GM20431 (cell line): ENCODE data around the gene GATA2.

Source experiments
- in situ Hi-C: fragments of 300-500 bp; cut with MseI, MboI; formaldehyde crosslinking; loops from one replicate; pipeline ENCODE4 v1.15.0; 2020; ENCODE audit warnings: low sequenced_read_pairs; ENCODE audit not compliant: unreplicated experiment

GATA2 gene

GRCh38 chr3:128478576-128479506 is 14.2 kb downstream of the GATA2 start:
- in situ Hi-C loops, result no loop called here

GRCh38 chr3:128476659-128477058 is 16.3 kb downstream of the GATA2 start:
- in situ Hi-C loops, result no loop called here

- in situ Hi-C loops, result no loop called here
Observed at GRCh38 chr3:128475355-128475754, 17.6 kb downstream of the GATA2 start.

- in situ Hi-C loops, result no loop called here
Observed at GRCh38 chr3:128473737-128474136, 19.3 kb downstream of the GATA2 start.

- in situ Hi-C loops, result no loop called here
Observed at GRCh38 chr3:128473180-128473519, 19.9 kb downstream of the GATA2 start.

GRCh38 chr3:128472449-128473179 is 20.4 kb downstream of the GATA2 start:
- in situ Hi-C loops, result no loop called here

DNA sequence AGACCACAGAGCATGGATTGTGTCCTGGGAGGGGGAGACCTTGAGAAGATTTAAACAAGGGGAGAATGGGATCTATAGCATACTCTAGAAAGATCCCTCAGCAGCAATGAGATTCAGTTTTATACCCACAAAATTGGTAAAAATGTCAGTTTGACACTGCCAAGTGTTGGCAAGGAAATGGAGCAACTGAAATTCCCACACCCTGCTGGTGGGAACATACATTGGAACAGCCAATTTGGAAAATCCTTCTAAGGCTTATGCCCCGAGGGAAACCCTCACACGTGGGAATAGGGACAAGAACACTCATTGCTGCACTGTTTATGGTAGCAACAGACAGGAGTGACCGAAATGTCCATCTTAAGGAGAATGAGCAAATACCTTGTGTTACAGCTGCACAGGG is 21.3 kb downstream of the GATA2 start:
- in situ Hi-C loops, result no loop called here

DNA sequence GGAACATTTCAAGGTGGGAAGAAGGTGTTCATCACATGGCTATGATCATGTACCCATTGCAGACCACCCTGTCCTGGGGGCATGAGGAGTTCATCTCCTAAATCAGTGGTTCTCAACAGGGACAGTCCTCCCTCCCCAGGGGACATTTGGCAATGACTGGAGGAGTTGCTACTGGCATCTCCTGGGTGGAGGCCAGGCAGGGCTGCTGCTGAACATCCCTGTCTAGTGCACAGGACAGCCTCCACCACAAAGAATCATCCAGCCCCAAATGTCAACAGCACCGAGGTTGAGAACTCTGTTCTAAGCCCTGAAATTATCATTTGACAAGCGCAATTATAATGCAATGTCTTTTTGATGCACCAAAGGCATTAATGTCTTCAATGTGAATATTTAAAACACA is 21.9 kb downstream of the GATA2 start:
- in situ Hi-C loops, result no loop called here

- in situ Hi-C loops, result no loop called here
Observed at GRCh38 chr3:128470134-128470899, 22.7 kb downstream of the GATA2 start.

DNA sequence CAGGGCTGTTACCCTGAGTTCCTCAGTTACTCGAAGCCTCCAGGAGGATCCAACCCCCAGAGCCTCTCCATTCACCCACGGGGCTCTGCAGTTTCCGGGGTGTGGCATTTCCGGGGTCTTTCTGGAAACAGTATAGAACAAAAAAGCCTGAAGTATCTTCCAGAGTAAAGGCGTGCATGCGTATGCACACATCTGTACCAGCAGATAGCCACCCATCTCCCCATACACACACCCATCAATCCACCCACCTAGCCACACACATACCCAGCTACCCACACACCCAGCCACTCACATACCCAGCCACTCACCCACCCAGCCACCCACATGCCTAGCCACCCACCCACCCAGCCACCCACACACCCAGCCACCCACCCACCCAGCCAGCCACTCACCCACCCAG is 23.4 kb downstream of the GATA2 start:
- in situ Hi-C loops, result no loop called here

DNA sequence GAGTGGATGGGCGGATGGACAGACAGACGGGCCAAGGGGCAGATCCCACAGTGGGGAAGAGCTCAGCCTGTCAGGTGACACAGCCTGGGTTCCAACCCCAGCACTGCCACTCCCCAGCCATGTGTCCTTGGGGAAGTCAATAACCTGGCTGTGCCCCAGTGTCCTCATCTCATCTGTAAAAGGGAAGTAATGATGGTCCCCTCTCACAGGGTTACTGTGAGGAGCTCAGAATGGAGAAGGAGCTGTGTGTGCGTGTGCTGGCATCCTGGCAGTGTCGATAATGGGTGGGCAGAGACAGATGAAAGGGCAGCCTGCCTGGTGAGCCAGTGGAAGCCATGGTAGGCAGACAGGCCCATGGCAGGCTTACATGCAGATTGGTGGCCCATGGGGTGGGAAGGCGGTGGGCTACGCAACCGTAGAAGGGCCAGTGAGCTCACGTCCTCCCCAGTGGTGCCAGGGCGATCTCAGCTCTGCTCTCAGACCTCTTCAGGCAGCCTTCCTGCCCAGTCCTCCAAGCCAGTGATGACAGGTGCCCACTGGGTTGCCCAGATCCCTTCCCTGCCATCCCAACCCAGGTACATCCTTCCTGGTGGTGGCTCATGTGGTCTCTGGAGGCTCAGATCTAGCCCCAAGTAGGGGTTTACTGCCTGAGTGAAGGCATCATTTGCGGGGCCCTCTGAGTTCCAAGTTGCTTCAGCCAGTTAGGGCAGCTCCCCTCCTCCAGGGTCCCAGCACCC is 24.0 kb downstream of the GATA2 start:
- in situ Hi-C loops, result no loop called here

DNA sequence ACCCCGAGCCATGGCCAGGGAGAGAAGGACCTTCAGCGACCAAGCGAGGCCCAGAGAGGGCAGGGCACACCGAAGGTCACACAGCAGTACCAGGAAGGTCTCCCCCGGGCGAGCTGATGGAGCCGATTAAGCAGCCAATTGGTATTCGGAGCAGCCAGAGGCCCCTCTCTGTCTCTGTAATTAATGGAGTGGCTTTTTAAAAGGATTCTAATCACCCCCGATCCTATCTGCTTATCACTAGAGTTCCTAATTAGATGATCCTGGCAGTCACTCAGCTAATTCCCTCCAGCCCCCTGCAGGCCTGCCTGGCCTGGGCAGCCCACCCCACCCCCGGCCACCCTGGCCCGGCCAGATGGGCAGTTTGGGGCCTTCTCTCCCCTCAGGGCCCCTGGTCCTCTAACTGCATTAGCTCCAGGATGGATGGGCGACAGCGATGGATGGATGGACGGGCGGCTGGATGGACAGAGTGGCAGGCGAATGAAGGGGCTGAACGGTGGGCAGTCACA is 24.7 kb downstream of the GATA2 start:
- in situ Hi-C loops, result no loop called here

DNA sequence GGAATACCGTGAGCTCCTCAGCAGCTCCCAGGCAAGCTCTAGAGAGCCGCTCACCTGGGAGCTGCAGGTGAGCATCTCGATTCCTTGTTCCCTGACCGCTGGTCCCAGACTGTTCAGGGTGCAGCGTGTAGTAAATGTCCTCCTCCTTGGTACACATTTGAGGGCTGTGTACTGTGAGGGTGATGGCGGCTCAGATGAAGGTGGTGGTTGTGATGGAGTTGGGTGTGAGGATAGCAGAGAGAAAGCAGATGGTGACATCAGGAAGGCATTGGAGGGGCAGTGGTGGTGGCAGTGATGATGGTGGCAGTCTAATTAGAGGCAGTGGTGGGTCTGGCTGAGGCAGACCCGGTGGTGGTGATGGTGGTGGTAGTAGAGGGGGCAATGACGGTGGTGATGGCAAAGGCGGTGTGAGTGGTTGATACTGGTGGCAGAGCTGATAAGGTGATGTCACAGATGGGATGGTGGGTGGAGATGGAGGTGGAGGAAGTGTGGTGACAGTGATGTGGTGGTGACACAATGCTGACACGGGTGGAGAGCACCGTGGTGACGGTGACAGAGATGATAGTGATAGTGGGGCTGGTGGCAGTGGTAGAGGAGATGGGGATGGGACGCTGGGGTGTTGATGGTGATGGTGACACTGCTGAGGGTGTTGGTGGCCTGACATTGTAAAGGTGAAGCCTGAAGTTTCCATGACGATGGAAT is 26.0 kb downstream of the GATA2 start, which contains the start of gene DNAJB8:
Gene DNAJB8, minus strand, starts transcription at position 51 of the 702 bp plus-strand sequence. CDS start 3,645 bp downstream, outside the sequence.
- in situ Hi-C loops, result no loop called here

DNA sequence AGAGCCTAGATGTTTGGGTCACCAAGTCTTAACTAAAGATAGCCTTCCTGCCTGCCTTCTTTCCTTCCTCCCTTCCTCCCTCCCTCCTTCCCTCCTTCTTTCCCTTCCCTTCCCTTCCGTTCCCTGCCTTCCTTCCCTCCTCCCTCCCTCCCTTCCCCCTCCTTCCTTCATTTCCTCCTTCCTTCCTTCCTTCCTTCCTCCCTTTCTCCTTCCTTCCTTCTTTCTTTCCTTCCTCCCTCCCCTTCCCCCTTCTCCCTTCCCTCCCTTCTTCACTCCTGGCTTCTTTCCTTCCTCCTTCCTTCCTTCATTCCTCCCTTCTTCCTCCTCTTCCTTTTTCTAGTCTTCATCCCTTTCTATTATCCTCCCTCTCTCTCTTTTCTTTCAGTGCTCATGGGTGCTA is 28.3 kb downstream of the GATA2 start:
- in situ Hi-C loops, result no loop called here

DNA sequence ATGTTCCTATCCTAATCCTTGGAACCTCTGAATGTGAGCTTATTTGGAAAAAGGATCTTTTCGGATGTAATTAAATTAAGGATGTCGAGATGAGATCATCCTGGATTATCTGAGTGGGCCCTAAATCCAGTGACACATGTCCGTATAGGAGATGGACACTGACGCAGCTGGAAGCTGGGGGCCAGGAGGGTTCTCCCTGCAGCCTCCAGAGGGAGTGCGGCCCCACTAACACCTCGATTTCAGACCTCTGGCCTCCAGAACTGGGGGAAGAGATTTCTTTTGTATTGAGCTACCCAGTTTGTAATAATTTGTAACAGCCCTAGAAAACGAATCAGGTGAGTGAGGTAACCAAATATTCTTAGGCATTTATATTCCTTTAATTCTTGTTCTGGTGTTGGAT is 28.8 kb downstream of the GATA2 start:
- in situ Hi-C loops, result no loop called here

DNA sequence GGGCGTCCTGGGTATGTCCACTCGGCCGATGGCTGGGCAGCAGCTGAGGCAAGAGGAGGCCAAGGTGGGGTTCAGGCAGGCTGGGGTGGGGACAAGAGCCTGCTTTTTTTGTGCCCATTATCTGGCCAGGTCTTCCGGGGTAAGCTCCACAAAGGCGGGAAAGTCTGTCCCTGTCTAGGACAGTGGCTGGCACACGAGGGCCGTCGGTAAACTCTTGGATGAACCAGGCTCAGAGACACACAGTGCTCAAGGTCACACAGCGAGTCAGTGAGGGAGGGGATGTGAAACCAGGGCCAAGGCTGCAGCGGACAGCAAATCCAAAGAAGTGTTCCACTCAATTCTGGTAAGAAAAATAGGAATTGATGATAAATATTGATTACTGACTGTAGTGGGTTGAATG is 29.2 kb downstream of the GATA2 start:
- in situ Hi-C loops, result no loop called here

DNA sequence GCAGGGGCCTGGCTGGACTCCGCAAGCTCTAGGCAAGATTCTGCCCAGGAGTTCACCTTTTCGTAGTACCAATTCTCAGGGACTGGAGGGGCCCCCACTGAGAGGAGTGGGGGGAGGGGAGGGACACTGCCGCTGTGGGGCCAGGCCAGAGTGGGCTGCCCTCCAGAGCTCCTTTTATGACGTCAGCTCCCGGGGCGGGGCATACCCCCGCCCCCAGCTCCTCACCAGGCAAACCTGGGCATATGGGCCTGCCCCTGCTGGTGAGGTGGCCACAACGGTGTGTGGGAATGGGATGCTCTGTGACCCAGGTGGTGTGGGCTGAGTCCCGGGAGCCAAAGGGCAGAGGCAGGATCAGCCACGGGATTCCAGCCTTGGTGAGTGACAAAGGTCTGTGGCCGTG is 29.6 kb downstream of the GATA2 start:
- in situ Hi-C loops, result no loop called here

DNA sequence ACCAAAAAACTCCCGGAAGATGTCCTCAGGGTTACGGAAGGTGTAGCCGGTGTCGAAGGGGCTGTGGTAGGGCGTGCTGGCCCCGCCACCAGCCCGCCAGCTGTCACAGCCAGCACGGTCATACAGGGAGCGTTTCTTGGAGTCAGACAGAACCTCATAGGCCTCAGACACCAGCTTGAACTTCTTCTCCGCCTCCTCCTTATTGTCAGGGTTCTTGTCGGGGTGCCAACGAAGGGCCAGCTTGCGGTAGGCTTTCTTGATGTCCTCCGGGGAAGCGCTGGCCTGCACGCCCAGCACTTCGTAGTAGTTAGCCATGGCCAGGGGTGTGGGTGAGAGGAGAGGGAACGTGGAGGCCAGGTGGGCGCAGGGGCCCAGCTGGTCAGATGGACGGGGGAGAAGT is 30.1 kb downstream of the GATA2 start:
- in situ Hi-C loops, result no loop called here

DNA sequence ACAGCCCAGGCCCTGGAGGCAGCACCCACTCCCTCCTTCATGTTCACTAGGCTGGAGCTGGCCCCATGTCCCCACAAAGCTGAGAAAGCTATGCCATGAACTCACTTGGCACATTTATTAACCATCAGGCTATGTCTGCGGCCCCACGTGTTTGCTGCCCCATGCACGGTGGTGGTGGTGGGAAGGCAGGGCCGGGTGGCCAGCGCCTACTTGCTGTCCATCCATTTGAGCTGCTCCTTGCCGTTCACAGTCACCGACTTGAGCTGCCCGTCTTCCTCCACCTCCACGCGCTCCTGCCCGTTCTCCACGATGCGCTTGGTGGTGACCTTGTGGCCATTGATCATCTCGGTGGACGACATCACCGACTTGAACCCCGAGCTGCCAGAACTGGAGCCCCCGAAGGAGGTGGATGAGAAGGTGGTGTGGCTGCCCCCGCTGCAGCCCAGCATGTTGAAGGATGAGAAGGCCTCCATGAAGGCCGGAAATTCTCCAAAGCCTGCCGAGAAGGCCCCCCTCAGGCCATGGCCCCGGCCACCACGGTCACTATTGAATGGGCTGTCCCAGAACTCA is 30.6 kb downstream of the GATA2 start:
- in situ Hi-C loops, result no loop called here
